ENCODE results near the gene CXCR1.
"Not testable (repeated sequence)": the region's sequence is repeated elsewhere in the genome, so short reads cannot be mapped to it uniquely, and the experiment has no call there.

Gene CXCR1

DNA sequence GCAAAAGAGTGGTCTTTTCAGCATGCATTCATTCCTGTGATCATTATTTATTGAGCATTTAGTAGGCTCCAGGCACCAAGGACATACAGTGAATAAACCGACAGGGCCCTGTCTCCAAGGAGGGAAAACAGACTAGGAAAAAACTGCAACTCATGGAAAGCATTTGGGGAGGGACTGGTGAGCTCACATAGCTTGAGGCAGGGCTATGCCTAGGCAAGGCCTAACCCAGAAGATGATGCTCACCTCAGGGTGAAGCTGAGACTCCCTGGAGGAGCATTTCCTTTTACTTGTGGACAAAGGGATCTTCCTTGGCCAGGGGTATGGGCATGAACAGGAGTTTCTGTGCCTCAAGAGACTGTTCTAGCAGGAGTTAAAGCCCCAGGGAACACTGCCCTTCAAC lies 3.9 kb downstream of the CXCR1 start:
- no peak for FAIRE-seq
- DNase-seq (ENCODE audit: insufficient read length, low spot score) = no peak

DNA sequence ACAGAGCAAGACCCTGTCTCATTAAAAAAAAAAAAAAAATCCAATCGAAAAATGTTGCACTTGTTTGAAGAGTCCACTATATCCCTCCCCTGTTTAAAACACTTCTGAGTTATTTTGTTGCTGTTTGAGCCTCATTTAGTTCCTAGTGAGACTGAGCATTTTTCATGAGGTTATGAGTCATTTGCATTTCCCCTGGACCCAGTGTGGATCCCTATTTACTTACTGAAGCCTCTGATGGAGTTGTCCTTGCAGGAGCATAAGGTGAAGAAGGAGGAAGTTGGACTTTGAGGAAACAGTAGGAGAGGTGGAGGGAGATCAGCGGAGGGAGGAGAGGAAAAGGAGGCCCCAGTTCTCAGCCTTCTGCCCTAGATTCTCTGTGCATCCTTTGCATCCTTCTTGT lies 5.1 kb downstream of the CXCR1 start:
- DNase-seq (ENCODE audit: insufficient read length, low spot score) (no peak), FAIRE-seq (no peak)

DNA sequence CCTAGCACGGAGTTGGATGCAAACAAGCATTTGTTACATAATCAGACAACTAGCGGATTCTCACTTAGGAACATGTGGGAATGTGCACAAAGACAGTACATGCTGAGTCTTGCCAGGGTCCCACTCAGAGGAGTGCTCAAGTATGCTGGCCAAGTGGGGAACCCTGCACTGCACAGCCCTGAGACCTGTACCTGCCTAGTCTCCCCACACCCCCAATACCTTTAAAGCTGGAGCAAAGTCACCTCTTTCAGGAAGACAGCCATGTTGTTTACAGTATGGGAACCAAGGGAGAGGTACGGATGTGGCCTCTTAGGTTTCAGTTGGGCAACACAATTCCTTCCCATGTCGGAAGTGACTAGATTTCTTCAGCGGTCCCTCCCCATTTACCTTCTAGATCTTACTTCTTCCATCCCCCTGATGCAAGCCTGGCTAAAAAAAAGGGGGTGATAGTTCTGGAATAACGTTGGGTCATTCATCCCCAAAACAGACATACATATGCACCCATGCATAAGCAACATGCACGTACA lies 10.7 kb downstream of the CXCR1 start:
- DNase-seq (ENCODE audit: insufficient read length, low spot score) = no peak
- no peak for FAIRE-seq

DNA sequence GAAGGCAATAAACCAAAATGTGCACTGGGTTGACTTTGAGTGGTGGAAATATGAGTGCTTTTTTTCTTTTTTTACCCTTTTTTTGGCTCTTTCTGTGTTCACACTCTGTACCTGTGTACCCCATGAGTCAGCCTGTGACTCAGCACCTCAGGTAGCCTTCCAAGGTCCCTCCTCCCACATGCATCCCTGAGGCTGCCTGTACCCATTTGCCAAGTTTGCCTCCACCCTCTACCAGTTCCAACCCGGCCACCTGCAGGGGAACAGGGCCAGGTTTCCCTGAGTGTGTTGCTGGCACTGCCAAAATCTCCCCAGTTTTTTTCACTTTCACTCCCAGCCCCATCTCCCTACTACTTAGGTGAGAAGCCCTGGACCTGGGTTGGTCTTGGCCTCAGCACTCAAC lies 14.0 kb downstream of the CXCR1 start:
- DNase-seq (ENCODE audit: insufficient read length, low spot score) (no peak), FAIRE-seq (no peak)

DNA sequence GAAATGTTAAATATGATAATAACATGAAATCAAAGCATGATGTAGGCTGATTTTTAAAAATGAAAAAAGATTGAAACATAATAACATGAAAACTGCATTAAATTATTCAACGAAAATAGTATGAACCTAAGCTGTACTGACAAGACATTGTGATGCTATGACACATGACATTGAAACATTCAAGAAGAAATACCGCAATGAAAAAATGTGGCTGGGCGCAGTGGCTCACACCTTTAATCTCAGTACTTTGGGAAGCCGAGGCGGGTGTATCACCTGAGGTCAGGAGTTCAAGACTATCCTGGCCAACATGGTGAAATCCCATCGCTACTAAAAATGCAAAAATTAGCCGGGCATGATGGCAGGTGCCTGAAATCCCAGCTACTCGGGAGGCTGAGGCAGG lies 14.6 kb downstream of the CXCR1 start:
- no peak for DNase-seq (ENCODE audit: insufficient read length, low spot score)
- FAIRE-seq = no peak

DNA sequence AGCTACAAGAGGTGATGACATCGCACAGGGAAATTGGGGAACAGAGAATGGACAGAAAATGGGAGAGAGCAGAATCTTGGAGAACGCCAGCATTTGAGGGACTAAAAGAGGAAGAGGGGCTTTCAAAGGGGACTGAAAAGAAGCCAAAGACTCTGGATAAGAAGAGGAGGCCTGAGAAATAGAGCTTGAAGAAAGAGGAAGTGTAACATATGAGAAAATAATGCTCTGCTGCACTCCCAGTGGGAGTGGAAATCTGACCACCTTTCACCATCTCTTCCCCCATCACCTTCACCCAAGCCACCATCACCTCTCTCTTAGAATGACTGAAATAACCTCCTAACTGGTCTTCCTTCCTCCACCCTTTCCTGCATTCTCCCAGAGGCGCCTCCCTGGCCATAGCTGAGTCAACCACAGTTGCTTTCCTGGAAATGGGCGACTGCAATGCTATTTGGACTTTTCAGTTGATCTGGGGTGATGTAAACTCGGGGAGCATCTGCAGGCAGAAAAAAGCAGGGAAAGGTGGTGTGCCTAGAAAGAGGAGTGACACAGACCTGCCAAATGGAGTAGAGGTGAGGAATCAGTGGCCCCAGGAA lies 16.8 kb downstream of the CXCR1 start:
- FAIRE-seq (no peak), DNase-seq (ENCODE audit: insufficient read length, low spot score) (no peak)

DNA sequence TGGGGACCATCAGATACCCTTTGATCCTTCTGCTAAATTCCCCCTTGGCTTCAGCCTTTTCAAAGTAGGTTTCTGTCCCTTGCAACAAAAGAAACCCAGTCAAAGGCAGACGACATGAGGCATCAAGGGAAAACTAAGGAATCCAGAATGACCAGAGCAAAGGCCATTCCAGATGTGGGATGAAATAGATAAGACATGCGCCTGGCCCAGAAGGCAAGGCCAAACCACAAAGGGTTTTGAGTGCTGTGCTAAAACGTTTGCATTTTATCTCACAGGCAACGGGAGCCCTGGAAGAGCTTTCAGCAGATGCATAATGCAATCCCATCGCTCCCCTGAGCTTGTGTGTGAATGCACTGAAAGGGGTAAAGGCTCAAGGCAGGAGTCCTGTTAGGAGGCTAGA lies 17.7 kb downstream of the CXCR1 start:
- FAIRE-seq (no peak), DNase-seq (ENCODE audit: insufficient read length, low spot score) (no peak)

DNA sequence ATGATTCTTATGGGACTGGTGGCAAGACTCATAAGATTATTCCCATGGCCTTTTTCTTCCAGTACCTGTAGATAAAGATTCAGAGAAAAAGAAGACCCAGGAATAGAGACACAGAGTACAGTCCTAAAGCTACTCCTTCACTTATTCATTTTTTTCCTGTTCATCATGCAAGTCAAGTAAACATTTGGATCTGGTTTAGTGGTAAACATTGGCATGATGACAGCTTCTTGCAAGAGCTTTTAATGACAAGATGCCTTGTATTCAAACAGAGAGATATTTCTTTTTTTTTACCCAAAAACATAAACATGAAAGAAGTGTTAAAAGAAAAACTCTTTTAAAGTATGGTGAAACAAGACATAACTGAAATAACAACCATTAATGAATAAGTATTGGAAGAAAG lies 20.7 kb downstream of the CXCR1 start:
- DNase-seq (ENCODE audit: insufficient read length, low spot score) (no peak), FAIRE-seq (no peak)

DNA sequence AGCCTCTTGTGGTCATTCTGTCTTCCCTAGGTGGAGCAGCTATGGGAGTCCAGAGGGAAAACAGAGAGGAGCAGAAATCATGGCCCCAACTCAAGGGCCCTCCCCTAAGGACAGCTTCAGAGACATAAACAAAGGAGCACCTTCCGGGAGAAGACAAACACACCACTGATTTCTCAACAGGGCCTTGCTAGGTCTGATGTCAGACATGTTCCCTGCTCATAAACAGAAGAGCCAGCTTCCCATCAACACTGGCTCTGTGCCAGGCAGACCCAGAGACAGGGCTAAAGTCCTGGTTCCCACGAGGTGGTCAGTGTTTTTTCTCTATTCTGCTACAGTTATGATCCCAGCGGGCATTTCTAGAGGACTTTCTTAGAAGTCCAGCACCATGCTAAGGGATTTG lies 21.6 kb downstream of the CXCR1 start:
- DNase-seq (ENCODE audit: insufficient read length, low spot score) (no peak), FAIRE-seq (no peak)

DNA sequence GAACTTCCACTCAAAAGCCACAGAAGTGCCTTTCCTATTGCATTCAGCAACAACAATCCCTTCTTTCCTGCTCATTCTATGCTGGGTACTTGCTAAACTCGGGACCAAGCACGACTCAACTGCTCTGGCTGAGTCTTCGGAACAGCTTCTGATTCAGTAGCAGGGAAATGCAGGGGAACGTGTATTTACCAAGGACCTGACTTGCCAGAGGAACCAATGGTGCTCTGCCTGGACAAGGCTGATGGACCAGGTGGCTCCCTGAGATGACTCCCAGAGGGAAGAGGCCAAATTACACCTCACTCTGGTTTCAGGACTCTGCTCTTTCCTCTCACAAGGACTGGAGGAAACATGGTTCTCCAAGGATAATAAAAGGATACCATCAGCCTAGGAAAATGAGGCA lies 28.7 kb downstream of the CXCR1 start:
- FAIRE-seq (no peak), DNase-seq (ENCODE audit: insufficient read length, low spot score) (no peak)

DNA sequence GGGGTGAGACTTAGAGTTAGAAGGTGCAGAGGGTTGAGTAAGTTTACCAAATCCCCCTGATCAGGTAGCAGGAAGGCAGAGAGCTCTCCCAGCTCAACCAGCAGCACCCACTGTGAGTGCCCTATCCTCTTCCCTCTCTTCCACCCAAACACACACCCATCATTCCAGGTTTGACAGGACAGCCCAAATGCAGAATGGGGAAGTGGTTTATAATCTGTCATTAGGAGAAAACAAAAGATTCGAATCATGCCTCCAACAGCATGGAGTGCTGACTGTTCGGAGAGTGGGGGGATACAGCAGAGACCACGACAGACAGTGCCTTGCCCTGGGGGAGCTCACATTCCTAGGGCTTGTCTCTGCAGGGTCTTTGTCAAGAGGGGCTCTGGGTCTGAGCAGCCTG lies 29.2 kb downstream of the CXCR1 start:
- DNase-seq (ENCODE audit: insufficient read length, low spot score) = no peak
- FAIRE-seq = no peak

DNA sequence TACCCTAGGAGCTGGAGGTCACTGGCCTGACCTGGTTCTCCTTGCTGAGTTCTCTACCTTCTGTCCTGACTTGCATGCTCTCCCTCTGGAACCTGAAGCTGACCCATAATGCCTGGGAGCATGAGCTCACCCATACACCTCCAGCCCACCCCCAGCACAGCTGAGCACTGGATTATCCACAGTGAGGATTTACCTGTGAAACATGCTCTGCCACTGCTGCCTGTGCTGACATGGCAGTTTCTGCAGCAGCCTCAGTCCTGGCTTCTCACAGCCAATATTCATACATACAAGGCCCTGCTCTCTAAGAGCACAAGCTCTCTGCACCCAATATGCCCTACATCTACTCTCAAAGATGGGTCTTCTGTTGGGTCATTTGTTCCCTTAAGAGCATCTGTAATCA lies 35.9 kb downstream of the CXCR1 start:
- FAIRE-seq = no peak
- no peak for DNase-seq (ENCODE audit: insufficient read length, low spot score)

DNA sequence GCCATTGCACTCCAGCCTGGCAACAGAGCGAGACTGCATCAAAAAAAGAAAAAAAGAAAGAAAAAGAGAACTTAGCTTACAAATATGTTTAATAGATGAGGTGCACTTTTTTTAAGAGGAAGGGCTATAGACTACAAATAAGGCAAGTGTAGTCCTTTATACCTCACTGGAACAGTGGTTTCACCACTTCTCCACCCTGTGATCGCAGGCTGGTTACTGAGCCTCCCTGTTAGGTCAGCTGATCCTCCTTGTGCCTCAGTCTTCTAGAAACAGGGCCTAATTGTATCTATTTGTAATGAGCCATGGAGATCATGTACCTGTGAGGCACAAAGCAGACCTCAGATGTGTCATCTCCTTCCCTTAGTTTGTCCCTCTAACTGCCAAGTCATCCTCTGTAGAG lies 36.4 kb downstream of the CXCR1 start:
- DNase-seq (ENCODE audit: insufficient read length, low spot score) = no peak
- FAIRE-seq = no peak

DNA sequence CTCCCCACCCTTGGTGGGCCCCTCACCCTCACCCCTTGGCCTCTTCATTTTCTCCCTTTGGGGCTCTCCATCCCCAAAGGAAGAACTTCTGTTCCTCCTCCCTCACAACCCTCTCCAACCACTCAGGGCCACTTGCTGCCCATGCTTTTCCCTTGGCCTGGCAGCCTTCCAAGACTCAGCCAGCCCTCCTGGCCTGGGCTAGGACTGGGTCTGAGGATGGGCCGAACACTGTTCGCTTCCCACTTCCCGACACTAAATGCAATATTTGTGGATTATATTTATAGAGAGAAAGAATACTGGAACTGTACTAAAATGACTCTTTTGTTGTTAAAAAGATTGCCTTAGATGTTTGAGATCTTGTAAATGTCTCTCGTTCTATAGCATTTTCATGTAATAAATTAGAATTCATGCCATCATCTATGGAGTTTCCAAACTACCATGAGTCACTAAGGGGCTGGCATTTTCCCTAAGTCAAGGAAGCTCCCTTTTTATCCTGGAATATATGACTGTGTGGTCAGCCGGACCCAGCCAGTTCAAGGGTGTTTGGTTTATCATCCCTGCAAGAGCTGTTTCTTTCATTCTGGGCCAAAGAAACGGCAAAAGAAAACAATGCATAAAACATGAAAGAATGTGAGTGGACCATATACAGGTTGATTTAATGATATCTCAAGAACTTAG lies 37.2 kb downstream of the CXCR1 start:
- FAIRE-seq = no peak
- no peak for DNase-seq (ENCODE audit: insufficient read length, low spot score)

DNA sequence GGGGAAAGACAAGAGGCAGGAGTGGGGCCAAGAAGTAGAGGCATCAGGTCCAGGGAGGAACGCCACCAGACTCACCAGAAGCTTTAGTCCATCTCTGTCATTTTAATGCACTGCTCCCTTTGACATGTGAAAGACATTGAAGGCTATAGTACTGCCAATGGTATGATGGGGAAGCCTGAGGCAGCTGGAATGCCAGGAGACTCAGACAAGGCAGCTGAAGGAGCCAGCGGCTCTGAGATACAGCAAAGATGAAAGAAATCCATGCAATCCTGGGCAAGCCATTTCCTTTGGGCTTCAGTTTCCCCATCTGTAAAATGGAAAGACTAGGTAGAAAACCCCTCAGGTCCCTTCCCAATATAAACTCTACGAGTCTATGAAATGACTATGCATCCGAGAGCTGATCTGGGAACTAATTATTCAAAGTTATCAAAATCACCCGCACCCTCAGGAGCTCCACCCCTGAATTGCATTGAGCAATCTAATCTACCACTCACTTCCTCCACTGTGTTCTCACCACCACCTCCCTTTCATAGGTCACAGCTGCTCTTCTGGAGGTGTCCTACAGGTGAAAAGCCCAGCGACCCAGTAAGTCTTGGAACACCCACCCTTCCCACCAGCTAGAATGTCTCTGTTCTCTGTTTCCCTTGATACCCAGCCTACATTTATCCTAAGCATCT lies 37.8 kb downstream of the CXCR1 start:
- FAIRE-seq (no peak), DNase-seq (ENCODE audit: insufficient read length, low spot score) (no peak)

DNA sequence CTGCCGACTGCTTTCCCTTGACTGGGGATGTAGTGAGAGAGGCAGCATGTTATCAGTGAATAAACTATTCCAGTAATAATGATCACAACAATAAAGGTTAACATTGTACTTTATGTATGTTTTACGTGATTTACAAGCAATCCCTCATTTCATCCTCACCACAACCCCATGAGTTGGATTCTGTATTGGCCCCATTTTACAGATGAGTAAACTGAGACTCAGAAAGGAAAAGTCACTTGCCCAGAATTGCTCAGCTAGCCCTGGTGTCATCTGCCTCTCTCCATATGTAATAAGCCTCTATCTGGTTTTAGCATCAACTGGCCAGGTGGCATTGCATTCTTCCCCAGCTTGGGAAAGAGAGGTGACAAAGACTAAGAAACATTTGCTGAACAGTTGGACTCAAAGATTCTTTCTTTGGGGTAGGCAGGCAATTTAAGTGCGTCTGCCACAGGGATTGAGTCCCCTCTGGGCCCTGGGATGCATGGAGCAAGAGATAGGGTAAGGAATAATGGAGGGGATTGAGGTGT lies 38.8 kb downstream of the CXCR1 start:
- FAIRE-seq (no peak), DNase-seq (ENCODE audit: insufficient read length, low spot score) (no peak)

DNA sequence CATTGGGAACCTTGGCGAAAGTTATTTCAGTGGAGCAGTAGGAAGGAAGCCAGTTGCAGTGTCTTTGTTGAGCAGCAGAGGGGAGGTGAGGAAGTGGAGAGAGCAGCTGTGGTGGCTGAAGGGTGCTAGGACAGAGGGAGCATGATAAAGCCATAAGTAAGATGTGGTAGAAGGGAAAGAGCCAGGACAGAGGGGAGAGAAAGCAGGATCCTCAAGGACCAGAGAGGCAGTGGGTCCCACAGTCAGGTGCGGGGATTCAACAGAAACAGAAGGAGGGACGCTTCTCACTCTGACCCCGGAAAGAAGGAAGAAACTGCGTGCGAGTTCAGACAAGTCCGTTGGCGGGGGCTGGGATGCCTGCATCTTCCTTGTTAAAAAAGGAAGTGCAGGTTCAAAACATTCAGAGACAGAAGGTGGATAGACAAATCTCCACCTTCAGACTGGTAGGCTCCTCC lies 41.1 kb downstream of the CXCR1 start, which contains the start of gene CXCR2:
TSS of gene CXCR2 (plus strand) at position 403 of the 455 bp plus-strand sequence. CDS start 8,774 bp downstream, outside the sequence.
- FAIRE-seq (no peak), DNase-seq (ENCODE audit: insufficient read length, low spot score) (no peak)

DNA sequence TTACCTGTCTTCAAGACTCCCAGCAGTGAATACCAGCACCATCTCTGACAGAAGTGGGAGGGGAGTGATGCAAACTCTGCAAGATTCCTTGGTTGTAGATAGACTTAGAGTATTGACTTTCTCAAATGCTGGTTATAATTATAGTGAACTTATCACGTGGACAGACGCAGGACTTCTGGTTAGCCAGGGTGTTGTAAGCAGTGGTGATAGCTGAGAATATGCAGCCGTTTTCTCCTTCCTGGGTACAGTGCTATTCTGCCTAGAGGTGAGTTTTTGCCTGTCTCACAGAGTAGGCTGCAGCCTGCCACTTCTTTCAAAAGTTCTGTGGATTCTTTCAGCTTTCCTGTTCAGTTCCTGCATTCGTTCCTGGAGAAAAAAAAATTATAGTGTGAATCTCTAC lies 41.7 kb downstream of the CXCR1 start:
- DNase-seq (ENCODE audit: insufficient read length, low spot score) = no peak
- no peak for FAIRE-seq

DNA sequence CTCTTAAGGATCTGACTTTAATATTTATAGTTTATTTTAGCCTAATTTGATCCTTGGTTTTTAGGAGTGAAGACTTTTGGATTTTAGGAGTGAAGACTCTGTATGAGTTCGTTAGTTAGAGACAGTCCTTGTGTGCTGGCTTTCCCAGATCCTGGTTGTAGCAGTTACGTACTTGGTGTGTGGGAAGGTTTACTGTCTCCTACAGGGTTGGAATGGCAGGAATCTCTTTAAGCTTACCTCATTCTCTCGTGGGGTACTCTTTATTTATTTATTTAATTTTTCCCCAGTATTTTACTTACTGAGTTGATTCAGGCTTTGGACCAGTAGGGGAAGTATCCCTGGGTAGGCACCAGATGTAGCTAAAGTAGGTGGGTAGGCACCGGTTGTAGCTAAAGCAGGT lies 42.8 kb downstream of the CXCR1 start:
- FAIRE-seq (no peak), DNase-seq (ENCODE audit: insufficient read length, low spot score) (no peak)

DNA sequence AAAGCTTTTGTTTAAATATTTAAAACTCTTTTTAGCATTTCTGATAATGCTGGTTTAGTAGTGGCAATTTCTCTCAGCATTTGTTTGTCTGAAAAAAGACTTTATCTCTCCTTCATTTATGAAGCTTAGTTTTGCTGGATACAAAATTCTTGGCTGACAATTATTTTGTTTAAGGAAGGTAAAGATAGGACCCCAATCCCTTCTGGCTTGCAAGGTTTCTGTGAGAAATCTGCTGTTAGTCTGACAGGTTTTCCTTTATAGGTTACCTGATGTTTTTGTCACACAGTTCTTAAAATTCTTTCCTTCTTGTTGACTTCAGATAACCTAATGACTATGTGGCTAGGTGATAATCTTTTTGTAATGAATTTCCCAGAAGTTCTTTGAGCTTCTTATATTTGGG lies 44.5 kb downstream of the CXCR1 start:
- DNase-seq (ENCODE audit: insufficient read length, low spot score); FAIRE-seq: not testable (repeated sequence)

DNA sequence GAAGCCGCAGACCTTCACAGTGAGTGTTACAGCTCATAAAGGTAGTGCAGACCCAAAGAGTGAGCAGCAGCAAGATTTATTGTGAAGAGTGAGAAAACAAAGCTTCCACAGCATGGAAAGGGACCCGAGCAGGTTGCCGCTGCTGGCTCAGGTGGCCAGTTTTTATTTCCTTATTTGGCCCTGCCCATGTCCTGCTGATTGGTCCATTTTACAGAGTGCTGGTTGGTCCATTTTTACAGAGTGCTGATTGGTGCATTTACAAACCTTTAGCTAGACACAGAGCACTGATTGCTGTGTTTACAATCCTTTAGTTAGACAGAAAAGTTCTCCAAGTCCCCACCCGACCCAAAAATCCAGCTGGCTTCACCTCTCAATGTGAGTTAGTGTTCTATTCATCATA lies 45.0 kb downstream of the CXCR1 start:
- not testable (repeated sequence) for FAIRE-seq; DNase-seq (ENCODE audit: insufficient read length, low spot score)
